H1 (cell line): Measurements from ENCODE around the gene PRKAA2. TPM values are rescaled to one million over a fixed set of nuclear protein-coding genes. Genes with fewer than 3 reads are reported as not detected.

Source experiments
- CBX8 ChIP-seq: fragments of 300-800, 300-1000 bp; sonication (generic); IDR thresholded peaks from 2 replicates; pipeline ENCODE4 v1.7.1; 2016; ENCODE audit warnings: low read depth, low read length, borderline replicate concordance
- EP300 ChIP-seq, 2 experiments: IDR thresholded peaks; 1 replicate in 1 of 2; 2 replicates in 1 of 2; pipeline ENCODE4 v1.6.1; 2011 to 2012; ENCODE audit warnings: low read depth in 2 of 2, low read length in 2 of 2, mild to moderate bottlenecking in 2 of 2, borderline replicate concordance in 1 of 2, inconsistent platforms in 1 of 2, moderate library complexity in 1 of 2
- HDAC2 ChIP-seq, 2 experiments: fragments of 300-600 bp in 1 of 2; sonication (generic) in 1 of 2; IDR thresholded peaks; 2 replicates each; pipeline ENCODE4 v1.6.1; 2011 to 2012; ENCODE audit warnings: low read depth in 2 of 2, low read length in 2 of 2, mild to moderate bottlenecking in 2 of 2, moderate library complexity in 2 of 2, borderline replicate concordance in 1 of 2, inconsistent platforms in 1 of 2
- RXRA ChIP-seq: IDR thresholded peaks from 2 replicates; pipeline ENCODE4 v1.6.1; 2011; ENCODE audit warnings: low read depth, mild to moderate bottlenecking, low read length, moderate library complexity; ENCODE audit not compliant: insufficient read depth
- SIN3A ChIP-seq, 2 experiments: IDR thresholded peaks in 1 of 2; conservative IDR thresholded peaks in 1 of 2; 2 replicates each; pipeline ENCODE4 v1.6.1; 2011 to 2012; ENCODE audit warnings: low read length in 2 of 2, improper control_type of control experiment in 1 of 2, low read depth in 1 of 2, mild to moderate bottlenecking in 1 of 2
- polyA plus RNA-seq, 7 experiments: library from polyadenylated mRNA; depleted of rRNA in 3 of 7; stranded (reverse) in 5 of 7; unstranded in 2 of 7; fragments of >200 nt in 5 of 7; fragments of 200-250 nt in 2 of 7; gene quantifications; 1 replicate in 5 of 7; 2 replicates in 1 of 7; 4 replicates in 1 of 7; pipeline versions ENCODE4 v1.2.1 to v1.2.3, GENCODE V29; 2011 to 2013; ENCODE audit warnings: missing spikeins in 2 of 7, mixed read lengths in 2 of 7
- total RNA-seq: library from RNA; stranded (reverse); fragmentation: NEBNext Ultra II Directional; extraction: Animal tissue kit (Norgen Biotek cat#: 25700); gene quantifications from 2 replicates; pipeline ENCODE4 v1.2.1, GENCODE V29; 2021

The PRKAA2 gene
- total and polyA plus RNA-seq, 2 of the 8 experiments (the other 6 are each of a cell fraction or from before 2014, with no cell fraction given), result 2.6 to 6.4 TPM

DNA sequence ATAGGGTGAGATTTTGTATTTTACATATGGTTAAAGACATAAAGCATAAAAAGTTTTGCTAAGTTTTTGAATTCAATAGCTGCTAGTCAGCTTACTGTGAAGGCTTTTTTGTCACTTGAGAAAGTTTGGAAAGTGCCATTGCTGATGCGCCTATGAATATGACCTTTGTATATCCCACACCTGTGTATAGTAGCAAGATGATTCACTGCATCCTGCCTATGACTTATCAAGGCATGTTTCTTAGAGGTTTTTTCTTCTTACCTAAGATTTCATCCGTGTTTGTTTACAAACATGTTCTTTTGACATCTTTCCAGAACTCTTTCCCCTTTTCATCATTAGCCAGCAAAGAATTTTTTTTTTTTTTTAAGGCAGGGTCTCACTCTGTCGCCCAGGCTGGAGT is 51.5 kb downstream of the PRKAA2 start (continued):
- no peak for TF ChIP-seq EP300 (IDR thresholded peaks at IDR 0.05; ENCODE audit: borderline replicate concordance in 1 of 2, low read depth in 2 of 2, low read length in 2 of 2)
- no peak for TF ChIP-seq SIN3A (conservative IDR thresholded peaks at IDR 0.05 in 1 of 2, IDR thresholded peaks at IDR 0.05 in 1 of 2; ENCODE audit: low read depth in 1 of 2, low read length in 2 of 2)
- no peak for TF ChIP-seq RXRA
- no peak for TF ChIP-seq CBX8
- TF ChIP-seq HDAC2 (IDR thresholded peaks at IDR 0.05; ENCODE audit: borderline replicate concordance in 1 of 2, low read depth in 2 of 2, low read length in 2 of 2), result no peak
- TF ChIP-seq, all 59 proteins: peak for 0
